HG03175 (cell line): ENCODE data around the gene GPS1.

Source experiments
- ATAC-seq: cut with Tn5 transposase; IDR thresholded peaks from one replicate; pipeline ENCODE4 v1.9.1; 2021; ENCODE audit warnings: mild to moderate bottlenecking, moderate library complexity; ENCODE audit not compliant: unreplicated experiment

GPS1 gene

DNA sequence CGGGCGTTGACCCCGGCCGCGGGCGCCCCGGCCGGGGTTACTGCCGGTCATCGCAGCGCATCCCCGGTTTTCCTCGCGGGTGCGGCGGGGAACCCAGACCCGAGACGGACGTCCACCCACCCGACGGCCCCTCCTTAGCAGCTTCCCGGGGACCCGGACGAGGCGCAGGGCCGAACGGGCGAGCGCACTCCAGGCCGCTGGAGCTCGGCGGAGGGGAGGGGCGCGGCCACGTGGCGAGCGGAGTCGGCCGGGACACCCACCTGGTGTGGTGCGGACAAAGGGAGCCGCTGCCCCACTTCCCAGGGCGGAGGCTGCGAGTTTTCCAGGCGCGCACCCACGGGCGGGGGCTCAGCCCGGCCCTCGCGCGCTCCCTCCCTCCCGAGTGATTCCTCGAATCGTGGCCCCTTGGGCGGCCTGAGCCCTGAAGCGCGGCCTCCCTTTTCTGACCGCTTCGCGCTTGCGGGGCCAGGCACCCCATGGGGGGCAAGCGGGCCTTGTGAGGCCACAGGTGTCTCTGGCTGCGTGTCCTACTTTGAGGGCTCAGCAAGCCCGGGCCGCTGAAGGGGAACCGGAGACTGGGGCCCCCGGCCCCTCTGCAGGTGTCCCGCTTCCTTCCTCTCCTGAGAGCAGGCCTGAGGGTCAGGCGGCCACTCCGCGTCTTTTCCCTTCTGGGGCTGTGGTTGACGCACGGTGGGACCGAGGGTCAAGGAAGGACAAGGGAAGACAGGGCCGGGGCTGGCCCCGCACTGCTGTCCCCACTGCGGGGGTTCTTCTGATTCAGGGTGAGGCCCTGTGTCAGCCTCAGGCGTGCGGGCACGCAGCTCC, 47.5 kb downstream of the GPS1 start:
- peak; percentile 9 for ATAC-seq

DNA sequence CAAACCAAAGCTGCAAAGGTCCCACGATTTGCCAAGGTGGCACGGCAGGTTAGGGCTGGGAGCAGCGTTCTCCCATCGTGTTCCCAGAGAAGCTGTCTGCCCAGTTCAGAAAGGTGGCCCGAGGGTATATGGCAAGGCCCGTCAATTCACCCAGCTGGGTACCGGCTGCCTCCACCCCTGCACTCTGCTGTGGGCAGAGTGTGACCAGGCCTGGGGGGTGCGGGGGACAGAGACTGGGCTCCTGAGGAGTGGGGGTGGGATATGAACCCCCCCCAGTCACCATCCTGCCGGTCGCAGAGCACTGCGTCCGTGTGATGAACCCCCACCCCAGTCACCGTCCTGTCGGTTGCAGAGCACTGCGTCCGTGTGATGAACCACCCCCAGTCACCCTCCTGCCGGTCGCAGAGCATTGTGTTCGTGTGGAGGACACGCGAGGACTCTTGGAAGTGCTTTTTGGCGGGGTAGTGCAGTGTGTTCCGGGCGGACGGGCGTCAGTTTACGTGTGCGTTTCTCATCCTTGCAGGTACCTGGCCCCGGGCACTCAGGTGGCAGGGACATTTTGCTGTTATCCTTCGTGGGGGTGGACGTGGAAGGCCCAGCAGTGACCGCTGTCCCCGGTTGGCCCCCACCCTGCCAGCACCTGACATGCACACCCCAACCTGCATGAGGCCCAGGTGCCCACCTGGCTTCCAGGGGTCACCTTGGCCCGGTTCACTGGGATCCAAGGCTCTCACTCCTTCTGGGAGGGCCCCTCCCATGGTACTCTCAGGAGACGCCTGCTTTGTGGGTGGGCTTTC, 49.0 kb downstream of the GPS1 start:
- no peak for ATAC-seq

DNA sequence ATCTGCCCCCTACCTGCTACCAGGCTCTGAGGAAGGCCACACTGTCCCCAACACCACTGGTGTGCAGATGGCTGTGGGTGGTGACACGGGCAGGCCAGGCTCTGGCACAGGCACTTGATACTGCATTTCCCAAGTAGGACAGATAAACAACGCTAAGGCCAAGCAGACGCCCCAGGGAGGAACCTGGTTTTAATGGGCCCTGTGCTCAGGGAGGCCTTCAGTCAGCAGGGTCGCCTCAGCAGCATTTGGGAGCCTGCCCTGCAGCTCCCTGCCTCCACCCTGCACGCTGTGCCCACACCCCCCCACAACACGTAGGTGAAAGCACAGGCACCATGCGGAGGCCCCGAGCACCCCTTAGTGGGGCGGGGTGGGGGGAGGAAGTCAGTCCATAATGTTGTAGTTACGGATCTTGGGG, 49.6 kb downstream of the GPS1 start:
- no peak for ATAC-seq

DNA sequence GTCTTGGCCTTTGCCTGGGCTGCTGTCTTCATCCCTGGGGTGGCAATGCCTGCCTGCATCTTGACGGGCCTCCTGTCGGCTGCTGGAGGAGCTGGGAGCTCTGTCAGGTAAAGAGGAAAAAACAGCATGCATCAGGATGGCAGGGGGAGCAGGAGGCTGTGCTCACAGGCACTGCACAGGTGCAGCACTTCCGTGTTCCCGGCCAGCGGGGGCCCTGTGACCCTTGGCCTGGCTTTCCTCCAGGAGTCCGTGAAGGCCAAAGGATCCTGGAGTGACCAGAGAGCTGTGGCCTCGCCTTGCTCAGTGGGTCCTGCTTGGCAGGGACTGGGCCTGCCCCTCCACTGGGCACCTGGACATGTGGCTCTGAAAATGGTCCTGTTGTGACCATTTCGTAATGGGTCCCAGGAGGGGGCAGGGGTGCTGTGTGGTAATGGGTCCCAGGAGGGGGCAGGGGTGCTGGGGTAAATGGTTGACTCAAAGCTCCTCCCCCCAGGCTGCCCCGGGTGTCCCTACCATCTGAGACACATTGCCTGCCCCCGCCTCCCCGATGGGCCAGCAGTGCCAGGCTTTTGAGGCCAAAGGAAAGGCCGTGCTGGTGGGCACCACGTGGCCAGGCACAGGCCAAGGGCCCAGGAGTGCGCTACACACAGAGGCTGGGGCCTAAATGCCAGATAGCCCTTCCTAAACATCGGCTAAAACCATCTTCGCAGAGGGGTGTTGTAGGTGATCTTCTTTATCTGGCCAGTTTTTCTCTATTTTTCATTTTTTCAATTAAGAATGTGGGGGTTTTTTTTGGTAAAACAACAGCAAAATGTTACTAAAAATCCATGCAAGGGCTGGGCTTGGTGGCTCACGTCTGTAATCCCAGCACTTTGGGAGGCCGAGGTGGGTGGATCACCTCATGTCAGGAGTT, 50.3 kb downstream of the GPS1 start:
- ATAC-seq = no peak

DNA sequence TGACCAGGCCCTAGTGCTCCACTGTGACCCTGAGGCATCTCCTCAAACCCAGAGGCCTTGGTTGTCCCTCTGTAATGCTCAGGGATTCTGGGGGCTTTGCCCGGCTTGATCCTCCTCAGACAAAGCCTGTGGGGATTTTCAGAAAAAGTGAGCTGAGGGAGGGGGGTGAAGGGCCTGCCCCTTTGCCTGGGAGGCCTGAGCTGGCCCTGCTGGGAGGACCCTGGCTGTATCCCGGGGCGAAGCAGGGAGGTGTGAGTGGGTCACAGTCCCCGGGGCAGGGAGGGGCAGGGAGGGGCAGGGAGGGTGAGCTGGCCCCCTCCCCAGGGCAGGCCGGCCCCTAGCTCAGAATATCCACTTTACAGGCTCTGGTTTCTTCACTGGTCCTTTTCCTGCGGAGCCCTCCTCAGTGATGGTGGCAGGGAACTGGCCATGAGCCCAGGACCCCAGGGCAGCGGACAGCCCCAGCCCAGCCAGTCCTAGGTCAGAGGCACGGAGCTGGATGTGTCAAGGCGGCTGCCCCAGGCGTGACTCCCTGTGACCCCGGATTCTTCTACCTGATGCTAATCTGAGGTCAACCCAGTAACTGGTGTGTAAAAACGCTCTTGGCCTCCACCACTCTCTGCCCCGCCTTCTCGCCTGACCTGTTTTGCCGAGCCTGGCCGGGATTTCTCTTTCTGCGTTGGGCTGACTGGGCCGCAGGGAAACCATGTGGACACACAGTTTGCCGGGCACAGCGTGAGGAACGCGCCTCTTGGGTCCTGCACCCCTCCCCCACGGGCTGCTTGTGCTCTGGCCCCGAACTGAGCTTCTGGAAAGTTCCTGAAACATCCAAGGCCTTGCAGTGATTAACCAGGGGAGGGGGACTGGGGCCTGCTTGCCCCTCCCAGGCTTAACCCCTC, 52.1 kb downstream of the GPS1 start:
- no peak for ATAC-seq

DNA sequence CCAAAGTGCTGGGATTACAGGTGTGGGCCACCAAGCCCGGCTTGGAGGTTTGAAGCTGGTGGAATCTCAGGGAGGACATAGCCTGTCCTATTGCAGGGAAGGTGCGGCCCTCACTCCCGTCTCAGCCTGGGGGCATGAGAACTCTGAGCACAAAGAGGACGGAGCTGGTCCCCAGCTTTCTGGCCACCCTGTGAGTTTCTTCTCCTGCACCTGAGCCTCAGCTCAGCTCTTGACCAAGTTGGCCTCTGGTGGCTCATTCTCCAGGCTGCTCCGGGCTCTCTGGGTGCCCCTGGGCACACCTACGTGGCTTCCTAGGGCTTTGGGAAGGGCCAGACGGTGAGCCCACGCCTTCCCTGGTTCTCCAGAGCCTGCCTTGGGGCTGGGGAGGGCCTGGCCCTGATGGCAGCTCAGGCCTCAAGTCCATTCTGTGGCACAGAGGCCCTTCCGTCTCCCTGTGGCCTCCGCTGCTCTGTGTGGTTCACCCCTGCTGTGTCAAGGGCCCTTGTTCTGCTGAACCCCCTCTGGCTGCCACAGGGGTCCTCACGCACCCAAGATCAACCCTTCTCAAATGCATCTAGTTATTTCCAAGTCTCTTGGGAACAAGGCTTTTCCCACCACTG, 53.2 kb downstream of the GPS1 start:
- ATAC-seq = no peak

DNA sequence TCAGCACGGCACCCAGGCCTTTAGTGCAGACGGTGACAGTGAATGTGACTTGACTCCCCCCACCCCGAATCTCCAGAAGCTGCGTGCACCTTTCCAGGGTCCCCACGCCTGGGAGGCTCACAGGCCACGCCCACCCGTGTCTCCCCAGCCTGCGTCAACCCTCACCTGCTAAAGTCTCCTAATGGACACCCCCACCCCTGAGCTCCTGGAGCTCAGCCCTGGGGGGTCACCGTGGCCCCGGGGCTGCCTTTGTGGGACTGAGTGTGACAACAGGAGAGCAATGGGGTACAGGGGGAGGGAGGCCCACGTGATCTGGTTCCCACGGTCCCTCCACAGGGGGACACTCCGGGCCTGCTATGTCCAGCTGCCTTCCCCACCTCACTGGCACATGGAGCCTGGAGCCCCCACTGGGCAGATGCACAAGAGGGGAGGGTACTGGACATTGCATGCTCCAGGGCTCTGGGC, 53.8 kb downstream of the GPS1 start:
- no peak for ATAC-seq

DNA sequence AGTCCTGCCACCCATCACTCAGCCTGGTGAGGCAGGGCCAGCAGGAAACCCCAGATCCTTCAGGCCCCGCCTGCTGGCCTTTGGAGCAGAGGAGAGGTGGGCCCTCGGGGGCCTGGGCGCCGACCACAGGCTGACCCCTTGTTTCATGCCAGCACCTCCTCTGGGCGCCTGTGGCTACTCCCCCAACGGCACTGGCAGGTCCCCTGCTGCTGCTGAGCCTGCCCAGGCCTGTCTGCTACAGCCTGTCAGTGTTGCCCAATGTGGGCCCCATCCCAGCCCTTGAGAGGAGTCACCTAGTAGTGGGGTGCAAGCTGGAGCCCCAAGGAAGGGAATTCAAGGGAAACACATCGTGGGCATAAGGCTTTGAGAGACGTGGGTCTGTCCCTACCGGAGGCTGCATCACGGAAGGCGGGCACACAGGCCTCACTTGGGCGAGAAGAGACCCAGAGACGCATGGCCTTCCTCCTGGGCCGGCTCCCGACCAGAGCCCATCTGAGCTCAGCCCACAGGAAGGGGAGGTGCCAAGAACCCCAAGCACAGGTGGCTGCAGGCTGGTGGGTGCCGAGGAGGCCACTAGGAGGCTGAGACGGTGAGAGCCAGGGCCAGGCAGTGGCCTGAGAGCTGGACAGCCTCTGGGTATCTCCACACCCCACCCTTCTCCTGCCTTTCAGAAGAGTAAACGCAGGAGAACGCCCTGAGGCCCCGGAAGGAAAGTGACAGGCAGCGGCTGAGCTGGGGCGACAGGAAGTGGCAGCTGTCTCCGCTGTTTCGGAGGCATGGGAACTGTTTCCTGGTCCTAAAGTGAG, 54.4 kb downstream of the GPS1 start:
- peak; percentile 76 for ATAC-seq

DNA sequence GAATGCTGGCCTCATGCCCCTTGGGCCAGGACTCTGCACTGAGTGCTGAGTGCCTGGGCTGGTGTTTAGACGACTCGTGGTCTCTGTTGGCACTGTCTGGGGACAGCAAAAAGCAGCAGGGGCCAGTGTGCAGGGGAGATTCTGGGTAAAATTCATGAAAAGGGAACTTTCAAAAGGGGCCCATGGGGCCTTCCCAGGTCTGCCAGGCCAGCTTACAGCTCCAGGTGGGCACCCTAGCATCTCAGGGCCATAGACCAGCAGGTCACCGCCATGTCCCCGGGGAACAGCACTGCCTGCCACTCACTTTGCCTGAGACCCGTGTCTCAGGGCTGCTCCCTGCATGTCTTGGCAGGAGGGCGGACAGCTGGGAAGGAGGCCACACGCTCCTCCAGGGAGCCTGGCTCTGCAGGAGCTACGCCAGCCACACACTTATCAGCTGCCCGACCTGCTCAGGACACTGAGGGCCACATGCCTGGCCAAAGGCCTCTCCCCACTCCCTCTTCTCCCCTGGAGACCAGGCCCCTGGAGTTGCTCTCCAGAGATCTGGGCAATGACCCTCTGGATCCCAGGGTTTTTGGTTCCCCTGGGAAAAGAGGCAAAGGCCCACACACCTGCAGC, 55.1 kb downstream of the GPS1 start:
- ATAC-seq = peak; percentile 7
